Endometrial microvascular endothelial cells (primary cell): ENCODE results near the gene CDK5RAP2. TPM values are rescaled to one million over a fixed set of nuclear protein-coding genes. Genes with fewer than 3 reads are reported as not detected.

Source experiments
- in situ Hi-C: cut with HindIII; loops from 2 replicates; pipeline ENCODE4 v1.10.0; 2017; ENCODE audit warnings: low sequenced_read_pairs, low pct_unique_long_range_greater_than_20kb; ENCODE audit errors: inconsistent ontology term
- total RNA-seq: library from RNA; depleted of rRNA; stranded (reverse); fragments of >200 nt; gene quantifications from one replicate; pipeline ENCODE4 v1.2.3, GENCODE V29; 2015; ENCODE audit errors: inconsistent ontology term

CDK5RAP2 gene
- total RNA-seq, 1 donor from 2014 or later = 25.4 TPM

DNA sequence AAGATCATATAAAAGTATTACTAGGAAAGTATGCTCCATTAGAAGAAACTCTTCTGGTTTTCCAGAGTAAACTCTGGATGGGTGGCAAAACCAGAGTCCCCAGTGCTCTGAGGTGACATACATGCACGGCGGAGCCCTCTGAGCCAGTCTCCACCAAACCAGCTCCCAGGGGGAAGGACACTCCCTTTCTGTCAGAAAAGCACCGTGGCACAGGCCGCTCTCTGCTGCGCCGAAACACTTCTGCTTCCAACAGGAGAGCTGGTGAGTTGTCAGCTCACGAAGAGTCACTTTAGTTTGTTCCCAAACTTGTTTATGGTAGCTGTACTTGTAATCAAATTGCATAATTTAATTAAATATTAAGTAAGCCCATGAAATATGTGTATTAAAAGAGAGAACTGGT is 184.6 kb downstream of the CDK5RAP2 start:
- in situ Hi-C loops = no loop called here

DNA sequence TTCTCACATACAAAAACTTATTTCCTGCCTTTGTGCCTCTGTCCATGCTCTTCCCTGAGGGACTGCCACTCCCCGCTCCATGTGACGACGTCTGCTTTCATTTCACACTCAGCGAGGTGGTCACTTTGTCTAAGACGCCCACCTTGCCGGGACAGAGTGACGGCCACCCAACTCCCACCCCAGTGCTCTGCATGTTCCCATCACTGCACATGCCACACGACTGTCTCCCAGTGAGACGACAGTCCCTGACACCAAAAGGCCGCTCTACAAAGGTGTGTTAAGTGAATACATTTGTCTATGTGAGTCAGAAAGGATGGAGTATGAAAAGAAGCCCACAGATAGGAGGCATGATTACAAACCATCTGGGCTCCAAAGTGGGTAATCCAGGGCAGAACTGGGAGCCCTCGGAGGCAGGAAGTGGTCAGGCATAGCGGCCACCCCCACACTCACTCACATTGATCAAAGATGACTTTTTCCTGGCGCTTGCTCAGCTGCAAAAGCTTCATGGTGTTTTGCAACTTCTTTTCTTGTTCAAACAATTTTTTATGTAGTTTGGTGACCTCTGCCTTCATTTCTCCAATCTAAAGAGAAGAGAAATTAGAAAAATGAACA is 185.8 kb downstream of the CDK5RAP2 start:
- in situ Hi-C loops = no loop called here

DNA sequence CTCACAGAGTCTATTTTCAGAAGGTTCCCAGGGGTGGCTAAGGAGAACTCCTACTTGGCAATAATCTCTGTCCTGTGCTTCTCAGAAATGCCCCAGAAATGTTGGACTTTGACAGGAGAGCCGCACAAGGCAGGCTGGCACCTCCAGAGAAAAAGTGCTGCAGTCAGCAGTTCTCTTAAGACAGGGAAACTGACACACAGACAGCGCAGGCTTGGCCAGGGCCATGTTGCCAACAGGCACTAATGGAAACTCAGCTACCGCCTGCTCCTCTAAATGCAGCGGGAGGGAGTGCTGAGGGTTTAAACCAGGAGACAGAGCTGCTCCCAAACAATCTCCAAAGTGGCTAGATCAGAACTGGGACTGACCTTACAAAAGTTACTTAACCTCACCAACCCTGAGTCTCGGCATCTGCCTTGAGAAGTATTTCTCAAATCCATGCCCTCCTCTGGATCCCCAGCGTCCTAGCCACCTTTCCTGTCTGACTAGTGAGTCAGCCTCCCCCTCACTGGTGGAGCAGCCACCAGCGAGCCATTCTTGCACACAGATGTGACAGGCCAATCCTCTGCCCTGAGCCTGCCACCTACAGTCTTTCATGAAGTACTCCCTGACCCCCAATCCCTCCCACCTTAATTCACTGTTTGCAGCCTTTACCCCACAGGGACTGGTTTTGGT is 186.4 kb downstream of the CDK5RAP2 start:
- in situ Hi-C loops = no loop called here

DNA sequence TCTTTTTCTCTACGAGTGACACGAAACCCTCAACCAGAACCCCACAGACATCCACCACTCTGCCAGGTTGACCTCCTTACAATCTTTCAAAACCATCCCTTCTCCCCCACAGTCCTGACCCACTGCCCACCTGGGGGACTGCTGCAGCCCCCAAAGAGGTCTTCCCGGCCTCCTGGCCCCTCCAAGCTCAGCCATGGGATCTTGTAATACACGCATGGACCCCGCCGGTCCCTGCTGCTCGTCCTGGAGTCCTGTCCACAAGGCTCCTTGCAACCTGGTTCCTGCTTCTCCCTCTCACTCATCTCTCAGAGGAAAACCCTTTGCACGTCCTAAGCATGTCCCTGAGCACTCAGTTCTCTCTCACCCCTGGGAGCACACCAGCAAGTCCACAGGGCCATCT is 187.3 kb downstream of the CDK5RAP2 start:
- in situ Hi-C loops = no loop called here

DNA sequence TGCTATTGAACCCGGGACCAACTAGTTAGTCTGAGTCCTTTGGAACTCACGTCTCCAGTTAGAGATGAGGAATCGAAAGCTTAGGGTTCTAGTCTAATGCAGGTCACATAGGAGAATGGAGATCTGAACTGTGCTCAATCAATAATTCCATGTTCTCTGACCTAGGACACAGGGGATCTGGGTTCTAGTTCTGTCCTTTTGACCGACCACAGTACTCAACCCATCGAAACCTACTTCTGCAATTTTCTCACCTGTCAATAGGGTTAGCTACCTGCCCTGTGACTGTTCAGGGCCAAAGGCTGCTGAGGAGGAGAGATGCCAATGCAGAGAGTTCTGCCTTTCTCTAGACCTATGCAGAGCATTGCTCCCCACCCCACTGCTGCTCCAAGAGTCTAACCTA is 187.7 kb downstream of the CDK5RAP2 start:
- in situ Hi-C loops = no loop called here

DNA sequence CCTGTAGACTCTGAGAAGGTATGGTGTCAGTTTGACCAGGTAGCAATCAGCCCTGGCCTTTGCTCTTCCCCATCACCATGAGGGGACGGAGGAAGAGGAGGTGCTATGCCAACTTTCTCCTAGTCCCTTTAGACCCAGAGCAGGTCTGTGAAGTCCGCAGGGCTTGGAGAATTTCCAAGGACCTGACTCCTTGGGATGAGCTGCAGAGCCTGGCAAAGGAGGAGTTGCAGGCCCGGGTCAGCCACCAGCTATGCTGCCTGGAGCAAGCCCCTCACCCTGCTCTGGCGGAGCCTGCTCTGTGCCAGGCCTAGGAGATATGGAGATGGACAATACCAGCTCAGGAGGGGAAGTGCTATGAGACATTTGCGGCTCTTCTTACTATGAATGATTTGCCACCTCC is 188.3 kb downstream of the CDK5RAP2 start:
- in situ Hi-C loops = no loop called here

DNA sequence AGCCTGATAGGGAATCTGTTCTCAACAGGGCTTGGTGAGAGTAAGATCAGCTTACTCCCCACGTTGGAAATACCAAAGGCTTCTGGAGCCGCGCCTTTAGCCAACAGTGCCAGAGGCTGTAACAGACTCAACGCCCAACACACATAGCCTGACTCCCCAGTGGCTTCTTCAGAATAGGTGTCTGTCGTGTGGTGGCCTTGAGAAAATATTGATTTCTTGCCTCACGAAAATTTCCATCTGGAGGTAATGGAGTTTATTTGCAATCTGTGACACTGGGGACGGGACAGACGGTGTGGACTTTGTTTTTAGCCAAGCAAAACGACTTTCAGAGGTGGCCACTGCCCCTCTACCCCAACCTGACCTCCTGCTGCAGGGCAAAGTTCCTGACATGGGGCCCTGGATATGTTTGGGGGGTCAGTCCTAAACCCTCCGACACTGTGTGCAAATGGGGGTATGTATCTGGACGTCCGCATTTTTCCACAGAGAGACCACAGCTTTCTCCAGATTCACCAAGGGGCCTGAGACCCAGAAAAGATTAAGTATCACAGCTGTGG is 189.3 kb downstream of the CDK5RAP2 start:
- in situ Hi-C loops = no loop called here

DNA sequence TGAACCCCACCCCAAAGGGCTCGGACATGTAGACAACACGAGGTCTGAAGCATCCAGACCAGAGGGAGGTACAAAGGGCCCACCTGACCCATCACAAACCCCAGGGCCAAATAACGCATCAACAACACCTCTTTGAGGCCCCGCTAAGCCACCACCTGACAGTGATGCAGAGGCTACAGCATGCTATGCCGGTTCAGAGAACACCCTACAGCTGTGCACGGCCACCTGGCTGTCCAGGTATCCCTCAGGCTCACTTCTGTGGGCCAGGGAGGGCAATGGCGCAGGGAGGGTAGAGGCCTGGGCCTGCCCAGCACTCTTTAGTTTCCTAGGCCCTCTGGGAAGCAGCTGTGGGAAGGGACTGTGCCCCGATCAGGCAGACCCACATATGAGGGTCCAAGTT is 190.1 kb downstream of the CDK5RAP2 start:
- in situ Hi-C loops = no loop called here

DNA sequence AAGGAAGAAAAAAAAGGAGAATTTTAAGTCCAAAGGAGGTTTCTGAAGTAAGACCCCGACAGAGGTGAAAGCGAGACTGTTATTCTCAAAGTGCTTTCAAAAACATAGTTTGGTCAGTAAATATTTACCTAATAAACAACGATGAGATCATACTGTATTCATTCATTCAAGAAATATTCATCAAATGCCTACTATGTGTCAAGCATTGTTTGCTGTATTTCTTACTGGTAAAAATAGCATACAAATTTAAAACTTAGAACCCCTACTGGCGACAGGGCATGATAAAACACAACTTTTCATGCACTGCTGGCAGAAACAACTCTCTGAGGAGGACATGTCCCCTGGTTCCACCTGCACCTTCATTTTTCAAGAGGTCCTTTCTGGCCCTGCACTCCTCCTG is 190.7 kb downstream of the CDK5RAP2 start:
- in situ Hi-C loops = no loop called here

DNA sequence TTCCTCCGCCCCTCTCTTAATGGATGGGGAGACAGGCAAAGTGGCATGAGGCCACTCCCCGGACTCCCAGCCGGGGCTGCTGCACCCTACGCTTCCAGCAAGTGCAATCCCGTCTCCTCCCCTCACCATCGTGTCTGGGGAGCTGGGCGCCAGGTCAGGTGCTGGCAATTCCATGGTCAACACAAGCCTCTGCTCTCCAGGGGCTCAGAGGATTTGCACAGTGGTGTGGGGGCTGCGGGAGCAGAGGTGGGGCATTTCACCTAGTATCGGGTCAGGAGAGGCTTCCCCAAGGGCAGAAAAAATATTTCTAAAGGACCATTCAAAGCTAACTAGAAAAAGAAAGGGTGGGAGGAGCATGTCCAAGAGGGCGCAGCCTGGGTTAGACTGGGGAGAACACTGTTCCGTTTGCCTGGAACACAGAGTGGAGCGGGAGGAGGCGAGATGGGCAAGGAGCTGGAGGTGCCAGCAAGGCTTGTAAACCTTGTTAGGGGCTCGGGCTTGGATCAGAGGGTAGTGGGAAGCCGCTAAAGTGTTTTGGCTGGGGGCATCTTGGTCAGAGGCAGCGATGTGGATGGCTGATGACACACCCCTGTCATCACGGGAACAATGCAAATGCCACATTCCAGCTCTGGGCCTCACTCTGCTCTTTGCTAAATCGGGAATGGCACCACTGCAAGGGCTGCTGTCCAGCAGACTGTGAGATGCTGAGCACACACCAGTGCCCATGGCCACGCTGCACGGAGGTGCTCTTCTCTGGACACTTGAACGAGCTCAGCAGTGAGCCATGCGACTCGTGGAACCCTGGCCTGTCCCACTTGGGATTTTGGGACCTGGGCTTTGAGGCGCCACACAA is 191.7 kb downstream of the CDK5RAP2 start:
- in situ Hi-C loops = no loop called here

DNA sequence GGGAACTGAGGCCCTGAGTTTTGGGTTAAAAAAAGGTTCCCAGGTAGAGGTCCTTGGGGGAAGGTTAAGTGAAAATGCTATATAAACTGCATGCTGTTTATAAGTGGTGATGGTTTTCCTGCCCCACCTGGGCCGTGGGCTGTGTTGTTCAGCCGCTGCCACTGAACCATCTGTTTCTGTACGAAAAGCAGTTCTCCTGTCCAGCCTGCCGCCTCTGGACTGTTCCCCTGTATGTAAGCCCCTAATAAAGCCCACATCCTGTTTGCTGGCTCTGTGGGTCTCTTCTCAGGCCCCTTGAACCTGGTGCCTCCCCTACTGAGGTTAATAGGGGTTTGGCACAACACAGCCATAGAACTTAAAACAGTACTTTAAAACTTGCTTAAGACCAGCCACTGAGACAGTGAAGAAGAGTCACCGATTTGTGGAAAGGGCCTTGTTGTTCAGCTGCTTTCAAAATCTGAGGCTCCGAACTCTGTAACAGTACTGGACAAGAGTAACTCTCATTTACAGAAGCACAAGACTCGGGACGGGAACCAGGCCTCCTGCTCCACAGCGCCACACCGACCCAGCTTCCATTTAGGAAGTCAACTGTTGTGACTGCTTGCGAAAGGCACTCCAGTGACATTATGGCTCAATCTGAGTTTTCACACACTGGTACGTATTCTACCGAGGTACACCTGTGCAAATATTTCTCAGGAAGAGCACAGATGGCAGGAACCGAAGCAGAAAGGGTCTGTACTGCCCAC is 192.5 kb downstream of the CDK5RAP2 start:
- in situ Hi-C loops = no loop called here

DNA sequence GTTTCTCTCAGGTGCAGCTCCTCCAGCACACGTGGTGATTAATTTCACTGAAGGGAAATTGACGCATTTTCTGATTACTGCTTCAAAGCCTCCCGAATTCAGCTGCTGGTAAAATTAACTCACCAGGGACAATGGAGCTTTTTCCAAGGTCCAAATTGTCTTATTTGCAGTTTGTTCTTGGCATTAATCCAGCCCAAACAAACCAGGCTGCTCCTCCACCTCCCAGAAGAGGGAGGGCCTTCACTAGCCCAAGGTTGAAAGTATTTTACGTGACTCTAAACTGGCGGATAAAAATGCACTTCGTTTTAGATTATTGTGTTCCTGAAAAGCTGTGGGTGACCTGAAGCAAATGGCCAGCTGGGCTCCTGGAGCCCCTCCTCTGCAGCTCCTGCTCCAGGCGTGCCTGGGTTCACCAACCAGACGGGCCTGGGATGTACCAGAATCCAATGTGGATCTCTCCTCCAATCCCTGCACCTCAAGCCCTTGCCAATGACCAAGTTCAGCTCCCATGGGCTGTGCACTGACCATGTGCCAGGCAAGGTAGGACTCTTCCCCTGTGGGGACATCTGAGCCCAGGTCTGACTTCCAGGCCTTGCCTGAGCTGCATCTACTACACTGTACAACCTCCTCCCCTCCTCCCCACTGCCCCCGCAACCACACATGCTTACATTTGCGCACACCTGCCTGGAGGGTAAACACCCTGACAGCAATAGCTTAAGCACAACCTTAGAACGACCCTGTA is 193.4 kb downstream of the CDK5RAP2 start:
- in situ Hi-C loops = no loop called here

DNA sequence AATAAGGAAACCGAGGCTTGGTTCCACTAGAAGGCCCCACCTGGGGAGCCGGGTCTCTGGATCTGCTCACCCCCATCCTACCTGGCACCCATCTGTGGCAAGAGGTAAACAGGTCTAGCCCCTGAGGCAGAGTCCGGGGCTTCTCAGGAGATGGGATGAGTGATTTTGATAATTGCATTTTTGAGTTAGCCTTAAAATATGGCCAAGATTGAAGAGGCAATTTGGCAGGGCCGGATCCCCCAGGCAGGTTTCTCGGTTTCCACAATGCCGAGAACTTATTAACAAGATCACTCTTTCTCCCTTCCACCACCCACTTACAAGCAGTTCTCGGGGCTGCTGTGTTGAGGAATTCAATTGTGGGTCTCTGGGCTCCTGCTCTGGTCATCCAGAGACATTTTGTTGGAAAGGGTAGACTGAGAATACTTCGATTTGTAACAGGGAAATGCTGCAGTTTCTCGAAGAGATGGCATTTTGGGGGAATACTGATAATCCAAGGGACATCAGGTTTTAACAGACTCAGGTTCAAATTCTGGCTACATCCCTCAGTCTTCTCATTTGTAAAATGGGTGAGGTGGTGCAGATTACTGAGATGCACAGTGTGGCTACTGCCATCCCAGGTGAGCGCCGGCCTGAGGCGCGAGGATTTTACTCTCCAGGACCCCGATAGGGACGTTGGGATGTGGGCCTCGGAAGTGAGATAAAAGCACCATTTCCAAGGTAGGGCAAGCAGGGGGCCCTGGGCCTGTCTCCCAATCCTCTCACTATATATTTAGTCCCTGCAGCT is 194.2 kb downstream of the CDK5RAP2 start:
- in situ Hi-C loops = no loop called here

DNA sequence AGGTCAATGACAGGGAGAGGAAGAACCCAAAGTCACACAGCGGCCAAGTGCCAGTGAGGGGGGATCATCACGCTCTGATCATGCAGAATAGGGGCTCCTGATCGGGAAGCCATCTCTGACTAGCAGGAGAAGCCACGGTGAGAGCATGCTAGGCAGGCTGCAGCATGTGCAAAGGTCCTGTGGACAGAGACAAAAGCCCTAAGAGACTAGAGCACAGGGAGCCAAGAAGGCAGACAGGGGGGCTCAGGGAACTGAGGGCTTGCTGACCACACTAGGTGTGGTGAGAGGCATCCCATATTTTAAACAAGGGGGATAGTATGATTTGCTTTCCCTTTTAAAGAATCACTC is 195.1 kb downstream of the CDK5RAP2 start:
- in situ Hi-C loops = no loop called here

DNA sequence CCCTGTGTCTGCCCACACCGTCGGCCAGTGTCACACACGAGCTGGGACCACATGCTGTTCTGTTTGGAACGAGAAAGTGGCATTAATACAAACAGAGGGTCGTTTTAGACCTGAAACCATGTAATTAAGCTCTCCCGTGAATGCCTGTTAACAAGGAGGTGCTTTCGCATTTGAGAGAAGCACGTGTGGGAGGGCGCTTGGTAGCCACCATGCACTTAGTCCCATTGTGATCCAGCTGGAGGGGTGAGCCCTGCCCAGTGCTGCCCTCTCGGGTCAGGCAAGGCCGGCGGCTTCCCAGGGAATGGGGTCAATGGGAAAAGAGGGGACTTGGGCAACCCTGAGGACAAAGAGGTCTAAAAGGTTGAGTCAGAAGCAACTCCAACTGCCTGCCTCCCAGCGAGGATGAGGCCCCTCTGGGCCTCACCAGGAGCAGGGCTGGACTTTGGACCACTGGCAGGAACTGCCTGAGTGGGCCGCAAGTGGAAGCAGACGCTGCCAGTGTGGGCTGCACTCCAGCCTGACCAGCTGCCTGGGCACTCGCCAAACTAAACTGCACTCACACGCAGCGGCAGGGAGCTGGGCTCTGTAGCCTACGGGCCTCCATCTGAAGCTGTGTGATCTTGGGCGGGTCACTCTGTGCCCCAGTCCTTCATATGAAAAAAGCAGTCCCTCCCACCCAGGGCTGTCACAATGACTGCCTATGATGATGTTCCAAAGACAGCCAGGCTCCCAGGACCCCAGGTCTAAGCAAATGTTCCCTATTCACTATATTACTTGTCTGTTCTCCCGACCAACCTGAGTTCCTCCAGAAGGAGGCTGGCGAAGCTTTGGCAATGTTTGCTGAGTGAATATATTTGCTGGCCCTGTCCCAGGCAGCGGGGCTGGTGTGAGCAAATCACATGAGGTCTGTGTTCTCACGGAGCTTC is 195.7 kb downstream of the CDK5RAP2 start:
- in situ Hi-C loops = no loop called here

DNA sequence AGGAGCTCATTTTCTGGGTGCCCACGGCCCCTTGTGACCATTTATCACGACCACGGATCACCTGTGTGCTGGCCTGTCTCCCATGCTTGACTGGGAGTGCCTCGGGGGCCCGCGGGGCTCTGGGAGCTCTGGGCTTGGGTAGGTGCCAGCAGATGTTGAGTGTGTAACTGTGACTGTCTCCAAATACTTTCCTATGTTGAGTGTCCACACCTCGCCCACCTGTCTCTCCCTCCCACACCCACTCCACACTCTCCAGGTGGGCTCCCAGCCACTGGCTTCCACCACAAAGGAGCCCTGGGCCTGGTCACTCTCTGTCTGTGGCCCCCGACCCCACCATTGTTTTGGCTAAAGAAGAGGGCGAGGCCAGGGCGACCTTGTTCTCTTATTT is 196.4 kb downstream of the CDK5RAP2 start:
- in situ Hi-C loops = no loop called here

DNA sequence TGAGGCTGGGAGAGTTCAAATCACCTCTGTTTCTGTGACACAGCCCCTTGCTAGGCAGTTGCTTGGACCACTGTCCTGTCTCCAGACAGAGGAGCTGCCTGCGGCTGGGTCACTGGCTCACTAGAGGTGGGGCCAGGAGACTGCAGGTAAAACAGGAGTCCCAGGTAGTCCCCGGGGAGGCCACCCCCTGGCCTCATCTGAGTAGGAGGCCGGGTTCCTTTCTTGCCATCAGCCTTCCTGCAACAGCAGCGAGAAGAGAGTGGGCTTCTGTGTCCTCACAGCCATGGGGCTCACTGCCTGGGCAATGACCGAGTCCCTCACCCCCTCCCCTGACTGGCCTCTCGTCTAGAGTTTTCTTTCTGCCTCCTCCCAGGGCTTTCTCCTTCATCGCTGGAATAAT is 197.5 kb downstream of the CDK5RAP2 start:
- in situ Hi-C loops = no loop called here
